HL-60 (cell line): ENCODE results near the gene BAG3.
"Not testable (repeated sequence)": the region's sequence is repeated elsewhere in the genome, so short reads cannot be mapped to it uniquely, and the experiment has no call there.

Source experiments
- POLR2AphosphoS5 ChIP-seq: IDR thresholded peaks from 2 replicates; pipeline ENCODE4 v1.6.1; 2012; ENCODE audit warnings: low read depth
- TF ChIP-seq, protein P1 (sequence below): IDR thresholded peaks from 2 replicates; pipeline ENCODE4 v1.6.1; 2012; ENCODE audit warnings: low read depth; ENCODE audit not compliant: insufficient replicate concordance

DNA sequence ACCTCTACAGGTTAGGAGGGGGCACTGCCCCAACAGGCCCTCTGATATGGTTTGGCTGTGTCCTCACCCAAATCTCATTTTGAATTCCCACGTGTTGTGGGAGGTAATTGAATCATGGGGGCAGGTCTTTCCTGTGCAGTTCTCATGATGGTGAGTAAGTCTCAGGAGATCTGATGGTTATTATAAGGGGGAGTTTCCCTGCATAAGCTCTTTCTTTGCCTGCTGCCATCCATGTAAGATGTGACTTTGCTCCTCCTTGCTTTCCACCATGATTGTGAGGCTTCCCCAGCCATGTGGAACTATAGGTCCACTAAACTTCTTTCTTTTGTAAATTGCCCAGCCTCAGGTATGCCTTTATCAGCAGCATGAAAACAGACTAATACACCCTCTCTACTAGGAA is 59.8 kb downstream of the BAG3 start:
- not testable (repeated sequence) for TF ChIP-seq POLR2AphosphoS5
- TF ChIP-seq, protein P1, sequence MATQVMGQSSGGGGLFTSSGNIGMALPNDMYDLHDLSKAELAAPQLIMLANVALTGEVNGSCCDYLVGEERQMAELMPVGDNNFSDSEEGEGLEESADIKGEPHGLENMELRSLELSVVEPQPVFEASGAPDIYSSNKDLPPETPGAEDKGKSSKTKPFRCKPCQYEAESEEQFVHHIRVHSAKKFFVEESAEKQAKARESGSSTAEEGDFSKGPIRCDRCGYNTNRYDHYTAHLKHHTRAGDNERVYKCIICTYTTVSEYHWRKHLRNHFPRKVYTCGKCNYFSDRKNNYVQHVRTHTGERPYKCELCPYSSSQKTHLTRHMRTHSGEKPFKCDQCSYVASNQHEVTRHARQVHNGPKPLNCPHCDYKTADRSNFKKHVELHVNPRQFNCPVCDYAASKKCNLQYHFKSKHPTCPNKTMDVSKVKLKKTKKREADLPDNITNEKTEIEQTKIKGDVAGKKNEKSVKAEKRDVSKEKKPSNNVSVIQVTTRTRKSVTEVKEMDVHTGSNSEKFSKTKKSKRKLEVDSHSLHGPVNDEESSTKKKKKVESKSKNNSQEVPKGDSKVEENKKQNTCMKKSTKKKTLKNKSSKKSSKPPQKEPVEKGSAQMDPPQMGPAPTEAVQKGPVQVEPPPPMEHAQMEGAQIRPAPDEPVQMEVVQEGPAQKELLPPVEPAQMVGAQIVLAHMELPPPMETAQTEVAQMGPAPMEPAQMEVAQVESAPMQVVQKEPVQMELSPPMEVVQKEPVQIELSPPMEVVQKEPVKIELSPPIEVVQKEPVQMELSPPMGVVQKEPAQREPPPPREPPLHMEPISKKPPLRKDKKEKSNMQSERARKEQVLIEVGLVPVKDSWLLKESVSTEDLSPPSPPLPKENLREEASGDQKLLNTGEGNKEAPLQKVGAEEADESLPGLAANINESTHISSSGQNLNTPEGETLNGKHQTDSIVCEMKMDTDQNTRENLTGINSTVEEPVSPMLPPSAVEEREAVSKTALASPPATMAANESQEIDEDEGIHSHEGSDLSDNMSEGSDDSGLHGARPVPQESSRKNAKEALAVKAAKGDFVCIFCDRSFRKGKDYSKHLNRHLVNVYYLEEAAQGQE: not testable (repeated sequence)
